PFSK-1 (cell line): ENCODE results near the gene ABCC10.

ENCODE experiments used
- POLR2AphosphoS5 ChIP-seq: IDR thresholded peaks from 2 replicates; pipeline ENCODE4 v1.6.1; 2012; ENCODE audit warnings: low read depth, mild to moderate bottlenecking, control low read depth, low read length, moderate library complexity
- TF ChIP-seq, protein P1 (sequence below), 2 experiments: IDR thresholded peaks; 2 replicates each; pipeline versions ENCODE4 v1.6.1 to v1.8.0; 2011 to 2012; ENCODE audit warnings: low read depth in 2 of 2, low read length in 2 of 2, control low read depth in 1 of 2, inconsistent platforms in 1 of 2, mild to moderate bottlenecking in 1 of 2, moderate library complexity in 1 of 2; ENCODE audit not compliant: insufficient read depth in 1 of 2

DNA sequence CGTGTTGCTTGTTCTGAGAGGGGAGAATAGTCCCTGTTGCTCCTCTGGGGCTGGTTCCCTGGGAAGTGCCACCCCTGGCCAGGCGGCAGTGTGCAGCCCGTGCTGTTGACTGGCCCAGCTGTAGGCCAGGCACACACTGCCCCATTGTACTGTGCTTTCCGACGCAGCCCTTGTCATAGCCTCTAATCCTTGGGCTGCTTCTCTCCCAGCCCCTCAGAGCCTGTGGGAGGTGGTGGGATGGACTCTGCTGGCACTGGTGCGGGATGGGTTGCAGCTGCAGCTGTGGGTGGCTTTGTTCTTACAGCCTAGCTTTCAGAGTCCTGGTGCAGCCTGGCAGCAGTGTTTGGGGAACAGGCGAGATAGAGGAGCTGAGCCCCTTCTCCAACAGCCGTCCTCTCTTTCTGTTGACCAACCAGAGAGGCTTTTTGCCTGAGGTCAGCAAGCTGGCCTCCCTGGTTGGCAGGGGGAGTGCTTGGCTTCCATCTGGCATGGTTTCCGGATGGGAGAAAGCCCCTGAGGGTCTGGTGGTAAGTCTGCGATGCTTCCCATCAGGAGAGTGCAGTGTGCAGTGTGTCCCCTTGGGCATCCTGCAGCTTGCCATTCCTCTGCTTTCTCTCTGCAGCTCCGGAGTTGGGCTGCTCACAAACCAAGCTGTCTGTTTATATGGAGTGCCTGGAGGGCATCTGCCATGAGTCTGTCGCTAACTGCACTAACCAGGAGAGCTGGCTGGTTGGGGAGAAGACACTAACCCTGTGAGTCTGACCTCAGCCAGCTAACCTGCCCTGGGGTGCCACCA is 62.1 kb downstream of the ABCC10 start:
- no peak for TF ChIP-seq POLR2AphosphoS5
- TF ChIP-seq, protein P1, sequence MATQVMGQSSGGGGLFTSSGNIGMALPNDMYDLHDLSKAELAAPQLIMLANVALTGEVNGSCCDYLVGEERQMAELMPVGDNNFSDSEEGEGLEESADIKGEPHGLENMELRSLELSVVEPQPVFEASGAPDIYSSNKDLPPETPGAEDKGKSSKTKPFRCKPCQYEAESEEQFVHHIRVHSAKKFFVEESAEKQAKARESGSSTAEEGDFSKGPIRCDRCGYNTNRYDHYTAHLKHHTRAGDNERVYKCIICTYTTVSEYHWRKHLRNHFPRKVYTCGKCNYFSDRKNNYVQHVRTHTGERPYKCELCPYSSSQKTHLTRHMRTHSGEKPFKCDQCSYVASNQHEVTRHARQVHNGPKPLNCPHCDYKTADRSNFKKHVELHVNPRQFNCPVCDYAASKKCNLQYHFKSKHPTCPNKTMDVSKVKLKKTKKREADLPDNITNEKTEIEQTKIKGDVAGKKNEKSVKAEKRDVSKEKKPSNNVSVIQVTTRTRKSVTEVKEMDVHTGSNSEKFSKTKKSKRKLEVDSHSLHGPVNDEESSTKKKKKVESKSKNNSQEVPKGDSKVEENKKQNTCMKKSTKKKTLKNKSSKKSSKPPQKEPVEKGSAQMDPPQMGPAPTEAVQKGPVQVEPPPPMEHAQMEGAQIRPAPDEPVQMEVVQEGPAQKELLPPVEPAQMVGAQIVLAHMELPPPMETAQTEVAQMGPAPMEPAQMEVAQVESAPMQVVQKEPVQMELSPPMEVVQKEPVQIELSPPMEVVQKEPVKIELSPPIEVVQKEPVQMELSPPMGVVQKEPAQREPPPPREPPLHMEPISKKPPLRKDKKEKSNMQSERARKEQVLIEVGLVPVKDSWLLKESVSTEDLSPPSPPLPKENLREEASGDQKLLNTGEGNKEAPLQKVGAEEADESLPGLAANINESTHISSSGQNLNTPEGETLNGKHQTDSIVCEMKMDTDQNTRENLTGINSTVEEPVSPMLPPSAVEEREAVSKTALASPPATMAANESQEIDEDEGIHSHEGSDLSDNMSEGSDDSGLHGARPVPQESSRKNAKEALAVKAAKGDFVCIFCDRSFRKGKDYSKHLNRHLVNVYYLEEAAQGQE (IDR thresholded peaks at IDR 0.05; ENCODE audit: insufficient read depth in 1 of 2, low read depth in 2 of 2, low read length in 2 of 2), result no peak
